Bronchial epithelial cell (primary cell): ENCODE results near the gene PTTG1IP2. TPM values are rescaled to one million over a fixed set of nuclear protein-coding genes. Genes with fewer than 3 reads are reported as not detected.

ENCODE experiments used
- DNase-seq: peaks from one replicate; pipeline ENCODE4 v3.0.0-alpha.2; 2010; ENCODE audit warnings: low read depth
- FAIRE-seq: peaks from 2 replicates; lab custom pipeline; 2011; peaks lifted over from hg19 to GRCh38; lab: Jason Lieb, UNC
- H3K27me3 ChIP-seq: 2 replicates; pipeline ENCODE4 v1.5.1; 2011; ENCODE audit warnings: low read length; ENCODE audit not compliant: control insufficient read depth, insufficient read depth
- H3K36me3 ChIP-seq: 2 replicates; pipeline ENCODE4 v1.5.1; 2011; ENCODE audit warnings: low read length; ENCODE audit not compliant: control insufficient read depth, insufficient read depth
- H3K4me3 ChIP-seq: 2 replicates; pipeline ENCODE4 v1.5.1; 2011; ENCODE audit warnings: mild to moderate bottlenecking, low read depth, low read length, control low read depth
- CTCF ChIP-seq: IDR thresholded peaks from 2 replicates; pipeline ENCODE4 v1.5.1; 2011; ENCODE audit warnings: mild to moderate bottlenecking, moderate library complexity, low read length, control low read depth, inconsistent platforms; ENCODE audit not compliant: insufficient read depth, severe bottlenecking
- total RNA-seq: library from RNA; depleted of rRNA; stranded (reverse); fragments of >200 nt; gene quantifications from 2 replicates; pipeline ENCODE4 v1.2.1, GENCODE V29; 2014

The PTTG1IP2 gene
- total RNA-seq, 1 donor from 2014 or later: not detected

GRCh38 chr7:90465816-90466215, 3.6 kb upstream of the PTTG1IP2 start:
- H3K27me3 ChIP-seq: no peaks in the 10 kb centered on the region
- TF ChIP-seq CTCF: no peak
- no peak overlapping the region for H3K4me3 ChIP-seq
- no peak for FAIRE-seq
- no peak for DNase-seq
- H3K36me3 ChIP-seq: no peaks in the 10 kb centered on the region

GRCh38 chr7:90472805-90473540, 3.5 kb downstream of the PTTG1IP2 start:
- TF ChIP-seq CTCF: no peak
- no peaks in the 10 kb centered on the region for H3K27me3 ChIP-seq
- no peaks in the 10 kb centered on the region for H3K36me3 ChIP-seq
- H3K4me3 ChIP-seq: no peak overlapping the region
- DNase-seq: no peak
- FAIRE-seq: no peak

- TF ChIP-seq CTCF: no peak
- FAIRE-seq: no peak
- Histone ChIP-seq H3K27me3 (no peaks in the 10 kb centered on the region), H3K4me3 (no peak overlapping the region), H3K36me3 (no peaks in the 10 kb centered on the region)
- DNase-seq: peak; percentile 91
Measured at GRCh38 chr7:90473814-90474213, 4.4 kb downstream of the PTTG1IP2 start.

GRCh38 chr7:90474284-90475210, 5.1 kb downstream of the PTTG1IP2 start:
- peak; percentile 89 for FAIRE-seq

GRCh38 chr7:90483251-90483650, 13.8 kb downstream of the PTTG1IP2 start:
- Histone ChIP-seq H3K27me3 (no peaks in the 10 kb centered on the region), H3K4me3 (no peak overlapping the region), H3K36me3 (no peaks in the 10 kb centered on the region)
- DNase-seq (peak; percentile 65), FAIRE-seq (no peak)
- TF ChIP-seq CTCF: no peak

More at GRCh38 chr7:90474284-90475210, 5.1 kb downstream of the PTTG1IP2 start:
- Histone ChIP-seq H3K27me3 (no peaks in the 10 kb centered on the region), H3K36me3 (no peaks in the 10 kb centered on the region), H3K4me3 (no peak overlapping the region)
- peak; percentile 99 for DNase-seq
- no peak for TF ChIP-seq CTCF
